Tibial nerve (tissue), 4 donors: ENCODE results near the gene TBX1.

ENCODE experiments used
- EP300 ChIP-seq, 2 donors: sonication (generic); formaldehyde crosslinking; IDR thresholded peaks; one replicate each; pipeline ENCODE4 v1.6.1; 2017; ENCODE audit warnings: antibody characterized with exemption in 2 of 2, mild to moderate bottlenecking in 1 of 2
- TF ChIP-seq, protein P1 (sequence below), 5 experiments: fragments of 200-600 bp in 3 of 5; fragments of 450-650 bp in 2 of 5; sonication (generic) in 3 of 5; IDR thresholded peaks; one replicate each; pipeline ENCODE4 v1.5.1; 2016 to 2019; ENCODE audit warnings: antibody characterized with exemption in 5 of 5, mild to moderate bottlenecking in 3 of 5, moderate library complexity in 2 of 5

DNA sequence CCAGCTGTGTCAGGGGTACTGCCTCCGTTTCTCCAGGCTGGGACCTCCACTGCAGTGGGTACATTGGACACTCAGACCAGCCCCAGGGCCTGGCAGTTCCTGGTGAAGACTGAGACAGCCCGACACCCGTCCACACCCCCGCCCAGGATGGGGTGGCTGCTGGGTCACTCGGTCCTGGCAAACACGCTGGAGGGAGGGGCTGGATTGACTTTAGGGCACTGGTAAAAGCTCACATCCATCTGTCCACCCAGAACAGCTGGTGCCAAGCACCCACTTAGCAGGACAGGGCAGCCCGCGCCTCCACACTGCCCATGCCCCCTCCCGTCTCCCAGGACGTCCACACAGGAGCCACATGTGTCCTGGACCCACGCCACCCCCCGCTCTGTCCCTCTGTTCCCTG lies 10.7 kb upstream of the TBX1 start:
- TF ChIP-seq, protein P1, sequence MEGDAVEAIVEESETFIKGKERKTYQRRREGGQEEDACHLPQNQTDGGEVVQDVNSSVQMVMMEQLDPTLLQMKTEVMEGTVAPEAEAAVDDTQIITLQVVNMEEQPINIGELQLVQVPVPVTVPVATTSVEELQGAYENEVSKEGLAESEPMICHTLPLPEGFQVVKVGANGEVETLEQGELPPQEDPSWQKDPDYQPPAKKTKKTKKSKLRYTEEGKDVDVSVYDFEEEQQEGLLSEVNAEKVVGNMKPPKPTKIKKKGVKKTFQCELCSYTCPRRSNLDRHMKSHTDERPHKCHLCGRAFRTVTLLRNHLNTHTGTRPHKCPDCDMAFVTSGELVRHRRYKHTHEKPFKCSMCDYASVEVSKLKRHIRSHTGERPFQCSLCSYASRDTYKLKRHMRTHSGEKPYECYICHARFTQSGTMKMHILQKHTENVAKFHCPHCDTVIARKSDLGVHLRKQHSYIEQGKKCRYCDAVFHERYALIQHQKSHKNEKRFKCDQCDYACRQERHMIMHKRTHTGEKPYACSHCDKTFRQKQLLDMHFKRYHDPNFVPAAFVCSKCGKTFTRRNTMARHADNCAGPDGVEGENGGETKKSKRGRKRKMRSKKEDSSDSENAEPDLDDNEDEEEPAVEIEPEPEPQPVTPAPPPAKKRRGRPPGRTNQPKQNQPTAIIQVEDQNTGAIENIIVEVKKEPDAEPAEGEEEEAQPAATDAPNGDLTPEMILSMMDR (IDR thresholded peaks at IDR 0.05): no peak
- no peak for TF ChIP-seq EP300 (IDR thresholded peaks at IDR 0.05)
